22Rv1 (cell line): ENCODE data around the gene FHIT.

Experiments
- ZFX ChIP-seq: fragments of 450-650 bp; IDR thresholded peaks from 2 replicates; pipeline ENCODE4 v1.6.1; 2017; ENCODE audit warnings: antibody characterized with exemption, borderline replicate concordance
- TF ChIP-seq, protein P1 (sequence below): fragments of 450-650 bp; IDR thresholded peaks from 2 replicates; pipeline ENCODE4 v1.5.1; 2017; ENCODE audit warnings: mild to moderate bottlenecking

DNA sequence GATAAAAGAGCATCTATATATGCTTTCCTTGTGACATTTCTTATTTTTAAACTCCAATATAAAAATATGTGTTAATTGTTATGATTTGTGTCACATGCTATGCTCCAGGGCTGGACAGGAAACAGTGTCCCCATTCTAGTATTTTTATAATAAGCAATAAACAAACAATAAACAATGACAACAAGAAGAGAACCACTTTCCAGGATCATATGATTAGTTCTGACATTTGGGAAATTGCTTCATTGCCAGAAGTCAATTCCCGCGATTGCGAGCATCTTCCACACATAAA, 260.9 kb downstream of the FHIT start:
- TF ChIP-seq, protein P1, sequence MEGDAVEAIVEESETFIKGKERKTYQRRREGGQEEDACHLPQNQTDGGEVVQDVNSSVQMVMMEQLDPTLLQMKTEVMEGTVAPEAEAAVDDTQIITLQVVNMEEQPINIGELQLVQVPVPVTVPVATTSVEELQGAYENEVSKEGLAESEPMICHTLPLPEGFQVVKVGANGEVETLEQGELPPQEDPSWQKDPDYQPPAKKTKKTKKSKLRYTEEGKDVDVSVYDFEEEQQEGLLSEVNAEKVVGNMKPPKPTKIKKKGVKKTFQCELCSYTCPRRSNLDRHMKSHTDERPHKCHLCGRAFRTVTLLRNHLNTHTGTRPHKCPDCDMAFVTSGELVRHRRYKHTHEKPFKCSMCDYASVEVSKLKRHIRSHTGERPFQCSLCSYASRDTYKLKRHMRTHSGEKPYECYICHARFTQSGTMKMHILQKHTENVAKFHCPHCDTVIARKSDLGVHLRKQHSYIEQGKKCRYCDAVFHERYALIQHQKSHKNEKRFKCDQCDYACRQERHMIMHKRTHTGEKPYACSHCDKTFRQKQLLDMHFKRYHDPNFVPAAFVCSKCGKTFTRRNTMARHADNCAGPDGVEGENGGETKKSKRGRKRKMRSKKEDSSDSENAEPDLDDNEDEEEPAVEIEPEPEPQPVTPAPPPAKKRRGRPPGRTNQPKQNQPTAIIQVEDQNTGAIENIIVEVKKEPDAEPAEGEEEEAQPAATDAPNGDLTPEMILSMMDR: no peak
- TF ChIP-seq ZFX: no peak
